HepG2 (cell line): ENCODE measurements around the gene EBF4. TPM values are rescaled to one million over a fixed set of nuclear protein-coding genes. Genes with fewer than 3 reads are reported as not detected.

Source experiments
- AGO2 ChIP-seq: fragments of 200-400 bp; formaldehyde crosslinking; optimal IDR thresholded peaks from 2 replicates; pipeline ENCODE3; 2017; ENCODE audit warnings: mild to moderate bottlenecking, low read depth, low read length, moderate library complexity
- CBX5 ChIP-seq: sonication (generic); formaldehyde crosslinking; IDR thresholded peaks from 2 replicates; pipeline ENCODE4 v1.4.0; 2020; ENCODE audit warnings: missing genetic modification reagents, borderline replicate concordance
- CHCHD3 ChIP-seq: sonication (generic); formaldehyde crosslinking; IDR thresholded peaks from 2 replicates; pipeline ENCODE4 v1.8.0; 2022; ENCODE audit warnings: mild to moderate bottlenecking, missing genetic modification reagents, moderate library complexity
- POLR2A ChIP-seq, 2 experiments: IDR thresholded peaks; 2 replicates each; pipeline ENCODE4 v1.6.1; 2011; ENCODE audit warnings: low read depth in 2 of 2, low read length in 2 of 2, mild to moderate bottlenecking in 1 of 2, moderate library complexity in 1 of 2; ENCODE audit not compliant: insufficient read depth in 1 of 2
- RBM22 ChIP-seq: fragments of 200-400 bp; formaldehyde crosslinking; optimal IDR thresholded peaks from 2 replicates; pipeline ENCODE3; 2017; ENCODE audit warnings: mild to moderate bottlenecking, low read length, moderate library complexity
- SPEN ChIP-seq: sonication (generic); formaldehyde crosslinking; IDR thresholded peaks from 2 replicates; pipeline ENCODE4 v1.5.1; 2020; ENCODE audit warnings: low read depth, mild to moderate bottlenecking, missing genetic modification reagents
- YEATS2 ChIP-seq: sonication (generic); formaldehyde crosslinking; IDR thresholded peaks from 2 replicates; pipeline ENCODE4 v1.4.0; 2020; ENCODE audit warnings: missing genetic modification reagents, borderline replicate concordance
- ZFY ChIP-seq: sonication (generic); formaldehyde crosslinking; IDR thresholded peaks from 2 replicates; pipeline ENCODE4 v1.4.0; 2020; ENCODE audit warnings: missing genetic modification reagents
- ZKSCAN8 ChIP-seq: IDR thresholded peaks from 2 replicates; pipeline ENCODE4 v1.6.1; 2016; ENCODE audit warnings: borderline replicate concordance, missing genetic modification reagents, missing compliant biosample characterization
- ZNF34 ChIP-seq: sonication (generic); formaldehyde crosslinking; IDR thresholded peaks from 2 replicates; pipeline ENCODE4 v1.4.0; 2020; ENCODE audit warnings: mild to moderate bottlenecking, missing genetic modification reagents, borderline replicate concordance
- ZNF460 ChIP-seq: sonication (generic); formaldehyde crosslinking; IDR thresholded peaks from 2 replicates; pipeline ENCODE4 v1.5.1; 2020; ENCODE audit warnings: missing genetic modification reagents, mild to moderate bottlenecking, borderline replicate concordance
- polyA plus RNA-seq, 8 experiments: library from polyadenylated mRNA; depleted of rRNA in 3 of 8; stranded (reverse) in 7 of 8; unstranded in 1 of 8; fragments of >200 nt; fragmentation: Illumina TruSeq in 4 of 8; extraction: Trizol in 4 of 8; gene quantifications; 2 replicates each; pipeline versions ENCODE4 v1.2.1 to v1.2.3, GENCODE V29; 2011 to 2016; ENCODE audit warnings: low read depth in 4 of 8, missing spikeins in 1 of 8, mixed read lengths in 1 of 8; ENCODE audit not compliant: insufficient read depth in 1 of 8
- total RNA-seq, 5 experiments: library from RNA; depleted of rRNA; stranded (reverse); fragments of >200 nt; fragmentation: Illumina TruSeq; extraction: Trizol; gene quantifications; 2 replicates each; pipeline ENCODE4 v1.2.3, GENCODE V29; 2016; ENCODE audit warnings: low read depth in 1 of 5
- TF ChIP-seq, protein P1 (sequence below): sonication (generic); formaldehyde crosslinking; IDR thresholded peaks from 2 replicates; pipeline ENCODE4 v1.5.0; 2020; ENCODE audit warnings: mild to moderate bottlenecking, missing genetic modification reagents, moderate library complexity
- TF ChIP-seq, protein P2 (sequence below): IDR thresholded peaks from 2 replicates; pipeline ENCODE4 v1.6.1; 2018; ENCODE audit warnings: missing genetic modification reagents, mild to moderate bottlenecking, missing compliant biosample characterization
- TF ChIP-seq, protein P3 (sequence below): sonication (generic); formaldehyde crosslinking; IDR thresholded peaks from 2 replicates; pipeline ENCODE4 v1.5.0; 2020; ENCODE audit warnings: mild to moderate bottlenecking, missing genetic modification reagents
- TF ChIP-seq, protein P4 (sequence below), 2 experiments: sonication (generic) in 1 of 2; formaldehyde crosslinking in 1 of 2; IDR thresholded peaks; 2 replicates each; pipeline versions ENCODE4 v1.5.1 to v1.6.1; 2011 to 2020; ENCODE audit warnings: borderline replicate concordance in 1 of 2, low read depth in 1 of 2, low read length in 1 of 2, mild to moderate bottlenecking in 1 of 2, missing genetic modification reagents in 1 of 2, moderate library complexity in 1 of 2

Gene EBF4
- total and polyA plus RNA-seq, 2 of the 13 experiments (the other 11 are each of a cell fraction or from before 2014, with no cell fraction given), result 0.84 to 2.2 TPM

DNA sequence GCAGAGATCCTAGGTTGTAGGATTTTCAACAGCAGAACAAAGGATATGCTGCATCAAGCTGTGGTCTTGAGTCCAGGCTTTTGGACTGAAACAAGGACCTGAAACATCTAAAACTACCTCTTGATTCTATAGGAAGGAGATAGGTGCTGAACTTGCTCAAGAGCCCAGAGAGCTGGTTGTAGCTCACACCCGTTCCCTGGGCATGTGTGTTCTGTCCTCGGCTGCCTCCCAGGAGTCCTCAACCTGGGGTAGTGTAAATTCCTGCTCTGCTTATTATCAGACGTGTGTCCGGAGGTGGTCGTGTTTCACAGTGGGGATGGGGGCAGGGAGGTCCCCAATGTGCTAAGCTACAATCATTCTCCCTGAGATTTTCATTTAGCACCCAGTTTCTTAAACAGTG lies 35.3 kb upstream of the EBF4 start (continued):
- no peak for TF ChIP-seq CHCHD3 (CRISPR knock-in tag)
- TF ChIP-seq, protein P1, sequence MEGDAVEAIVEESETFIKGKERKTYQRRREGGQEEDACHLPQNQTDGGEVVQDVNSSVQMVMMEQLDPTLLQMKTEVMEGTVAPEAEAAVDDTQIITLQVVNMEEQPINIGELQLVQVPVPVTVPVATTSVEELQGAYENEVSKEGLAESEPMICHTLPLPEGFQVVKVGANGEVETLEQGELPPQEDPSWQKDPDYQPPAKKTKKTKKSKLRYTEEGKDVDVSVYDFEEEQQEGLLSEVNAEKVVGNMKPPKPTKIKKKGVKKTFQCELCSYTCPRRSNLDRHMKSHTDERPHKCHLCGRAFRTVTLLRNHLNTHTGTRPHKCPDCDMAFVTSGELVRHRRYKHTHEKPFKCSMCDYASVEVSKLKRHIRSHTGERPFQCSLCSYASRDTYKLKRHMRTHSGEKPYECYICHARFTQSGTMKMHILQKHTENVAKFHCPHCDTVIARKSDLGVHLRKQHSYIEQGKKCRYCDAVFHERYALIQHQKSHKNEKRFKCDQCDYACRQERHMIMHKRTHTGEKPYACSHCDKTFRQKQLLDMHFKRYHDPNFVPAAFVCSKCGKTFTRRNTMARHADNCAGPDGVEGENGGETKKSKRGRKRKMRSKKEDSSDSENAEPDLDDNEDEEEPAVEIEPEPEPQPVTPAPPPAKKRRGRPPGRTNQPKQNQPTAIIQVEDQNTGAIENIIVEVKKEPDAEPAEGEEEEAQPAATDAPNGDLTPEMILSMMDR (CRISPR knock-in tag), result no peak
- peak; percentile 29; the same call in 1 of the 2 replicates for TF ChIP-seq CBX5 (CRISPR knock-in tag)
- TF ChIP-seq, protein P2, sequence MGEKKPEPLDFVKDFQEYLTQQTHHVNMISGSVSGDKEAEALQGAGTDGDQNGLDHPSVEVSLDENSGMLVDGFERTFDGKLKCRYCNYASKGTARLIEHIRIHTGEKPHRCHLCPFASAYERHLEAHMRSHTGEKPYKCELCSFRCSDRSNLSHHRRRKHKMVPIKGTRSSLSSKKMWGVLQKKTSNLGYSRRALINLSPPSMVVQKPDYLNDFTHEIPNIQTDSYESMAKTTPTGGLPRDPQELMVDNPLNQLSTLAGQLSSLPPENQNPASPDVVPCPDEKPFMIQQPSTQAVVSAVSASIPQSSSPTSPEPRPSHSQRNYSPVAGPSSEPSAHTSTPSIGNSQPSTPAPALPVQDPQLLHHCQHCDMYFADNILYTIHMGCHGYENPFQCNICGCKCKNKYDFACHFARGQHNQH (CRISPR knock-in tag), result no peak
- no peak for TF ChIP-seq ZNF460 (CRISPR knock-in tag)
- no peak for TF ChIP-seq ZNF34 (CRISPR knock-in tag)
- 0 out of 2 replicates have a peak, but pooled peaks have one; percentile 7 for TF ChIP-seq ZFY (CRISPR knock-in tag)
- TF ChIP-seq ZKSCAN8 (CRISPR knock-in tag), result no peak
- TF ChIP-seq SPEN (CRISPR knock-in tag), result no peak
- TF ChIP-seq, protein P3, sequence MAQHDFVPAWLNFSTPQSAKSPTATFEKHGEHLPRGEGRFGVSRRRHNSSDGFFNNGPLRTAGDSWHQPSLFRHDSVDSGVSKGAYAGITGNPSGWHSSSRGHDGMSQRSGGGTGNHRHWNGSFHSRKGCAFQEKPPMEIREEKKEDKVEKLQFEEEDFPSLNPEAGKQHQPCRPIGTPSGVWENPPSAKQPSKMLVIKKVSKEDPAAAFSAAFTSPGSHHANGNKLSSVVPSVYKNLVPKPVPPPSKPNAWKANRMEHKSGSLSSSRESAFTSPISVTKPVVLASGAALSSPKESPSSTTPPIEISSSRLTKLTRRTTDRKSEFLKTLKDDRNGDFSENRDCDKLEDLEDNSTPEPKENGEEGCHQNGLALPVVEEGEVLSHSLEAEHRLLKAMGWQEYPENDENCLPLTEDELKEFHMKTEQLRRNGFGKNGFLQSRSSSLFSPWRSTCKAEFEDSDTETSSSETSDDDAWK (CRISPR knock-in tag), result no peak
- TF ChIP-seq, protein P4, sequence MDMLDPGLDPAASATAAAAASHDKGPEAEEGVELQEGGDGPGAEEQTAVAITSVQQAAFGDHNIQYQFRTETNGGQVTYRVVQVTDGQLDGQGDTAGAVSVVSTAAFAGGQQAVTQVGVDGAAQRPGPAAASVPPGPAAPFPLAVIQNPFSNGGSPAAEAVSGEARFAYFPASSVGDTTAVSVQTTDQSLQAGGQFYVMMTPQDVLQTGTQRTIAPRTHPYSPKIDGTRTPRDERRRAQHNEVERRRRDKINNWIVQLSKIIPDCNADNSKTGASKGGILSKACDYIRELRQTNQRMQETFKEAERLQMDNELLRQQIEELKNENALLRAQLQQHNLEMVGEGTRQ (IDR thresholded peaks at IDR 0.05; ENCODE audit: low read depth, low read length), result no peak
- TF ChIP-seq, protein P4 (CRISPR knock-in tag; IDR thresholded peaks at IDR 0.05; ENCODE audit: borderline replicate concordance), result no peak
- TF ChIP-seq POLR2A (IDR thresholded peaks at IDR 0.05; ENCODE audit: insufficient read depth in 1 of 2, low read depth in 2 of 2, low read length in 2 of 2), result peak in 1 of 2 experiments; percentile 20; a peak in 2 of 4 replicates
- no peak for TF ChIP-seq YEATS2 (CRISPR knock-in tag)
- peak; percentile 64 for TF ChIP-seq RBM22
- peak; percentile 56 for TF ChIP-seq AGO2
